Measurements from ENCODE around the gene PCDHB8. TPM values are rescaled to one million over a fixed set of nuclear protein-coding genes. Genes with fewer than 3 reads are reported as not detected.
"Not testable (repeated sequence)": the region's sequence is repeated elsewhere in the genome, so short reads cannot be mapped to it uniquely, and the experiment has no call there.

PCDHB8 gene
- total and polyA plus RNA-seq, 7 experiments from 2014 or later = not detected

DNA sequence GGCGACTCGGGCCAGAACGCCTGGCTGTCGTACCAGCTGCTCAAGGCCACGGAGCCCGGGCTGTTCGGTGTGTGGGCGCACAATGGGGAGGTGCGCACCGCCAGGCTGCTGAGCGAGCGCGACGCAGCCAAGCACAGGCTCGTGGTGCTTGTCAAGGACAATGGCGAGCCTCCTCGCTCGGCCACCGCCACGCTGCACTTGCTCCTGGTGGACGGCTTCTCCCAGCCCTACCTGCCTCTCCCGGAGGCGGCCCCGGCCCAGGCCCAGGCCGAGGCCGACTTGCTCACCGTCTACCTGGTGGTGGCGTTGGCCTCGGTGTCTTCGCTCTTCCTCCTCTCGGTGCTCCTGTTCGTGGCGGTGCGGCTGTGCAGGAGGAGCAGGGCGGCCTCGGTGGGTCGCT lies 16.7 kb downstream of the PCDHB8 start:
- H3K27ac Mint-ChIP-seq; H3K27ac ChIP-seq (ENCODE audit: low read depth, low read length); H3K4me1 ChIP-seq (ENCODE audit: control insufficient read depth in 2 of 2, insufficient read depth in 2 of 2, low read length in 2 of 2); H3K4me3 Mint-ChIP-seq; H3K36me3 ChIP-seq (ENCODE audit: control insufficient read depth in 2 of 3, insufficient read depth in 3 of 3, low read length in 3 of 3); CTCF ChIA-PET; H3K4me3 ChIP-seq (ENCODE audit: low read length); ATAC-seq; intact Hi-C loops (cut with micrococcal nuclease); H3K4me1 Mint-ChIP-seq; H3K27me3 ChIP-seq (ENCODE audit: control insufficient read depth in 2 of 2, insufficient read depth in 2 of 2, low read length in 2 of 2); DNase-seq; POLR2A ChIA-PET: not testable (repeated sequence)
- peaks cover 0 to 12% (median 0%) of the 10 kb centered on the region in 3 experiments for H3K9me3 ChIP-seq (ENCODE audit: control insufficient read depth in 2 of 3, low read length in 3 of 3)
- H3K27me3 Mint-ChIP-seq = peaks cover 0 to 83% (median 62%) of the 10 kb centered on the region in 5 donors
- H3K36me3 Mint-ChIP-seq = peaks cover 0 to 39% (median 9%) of the 10 kb centered on the region in 5 donors
- H3K9me3 Mint-ChIP-seq = peaks cover 6 to 88% (median 48%) of the 10 kb centered on the region in 11 donors

DNA sequence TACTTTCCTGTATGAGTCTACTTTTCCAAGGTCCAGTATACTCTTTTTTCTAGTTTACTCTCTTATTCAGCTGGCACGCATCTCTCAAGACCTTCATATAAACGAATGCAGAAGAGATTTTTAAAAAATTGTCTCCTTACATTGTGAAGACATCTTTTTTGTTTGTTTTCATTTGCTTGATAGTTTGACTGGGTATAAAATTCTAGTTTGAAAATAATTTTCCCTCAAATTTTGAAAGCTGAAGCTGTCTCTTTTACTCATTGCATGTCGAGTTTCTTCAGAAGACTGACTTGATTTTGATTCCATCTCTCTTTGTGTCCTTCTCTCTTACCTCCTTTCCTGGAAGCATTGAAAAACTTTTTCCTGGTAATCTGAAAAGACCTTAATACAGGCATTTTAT lies 18.8 kb downstream of the PCDHB8 start:
- Mint-ChIP-seq H3K4me3 (no peak overlapping the region), H3K9me3 (peaks cover 6 to 88% (median 49%) of the 10 kb centered on the region in 11 donors), H3K36me3 (peaks cover 0 to 53% (median 9%) of the 10 kb centered on the region in 5 donors), H3K27ac (peak overlapping the region in 1 of 9 donors; percentile 25), H3K27me3 (peaks cover 0 to 79% (median 65%) of the 10 kb centered on the region in 5 donors), H3K4me1 (peaks cover 0 to 5% (median 0%) of the 10 kb centered on the region in 7 donors)
- POLR2A ChIA-PET = no interaction called here
- no peaks in the 10 kb centered on the region for H3K27me3 ChIP-seq (ENCODE audit: control insufficient read depth in 2 of 2, insufficient read depth in 2 of 2, low read length in 2 of 2)
- DNase-seq = no peak
- no peaks in the 10 kb centered on the region for H3K36me3 ChIP-seq (ENCODE audit: control insufficient read depth in 2 of 3, insufficient read depth in 3 of 3, low read length in 3 of 3)
- no peak overlapping the region for H3K27ac ChIP-seq (ENCODE audit: low read depth, low read length)
- ATAC-seq = no peak
- no peaks in the 10 kb centered on the region for H3K4me1 ChIP-seq (ENCODE audit: control insufficient read depth in 2 of 2, insufficient read depth in 2 of 2, low read length in 2 of 2)
- intact Hi-C loops (cut with micrococcal nuclease) = no loop called here
- H3K9me3 ChIP-seq (ENCODE audit: control insufficient read depth in 2 of 3, low read length in 3 of 3) = peaks cover 0 to 18% (median 0%) of the 10 kb centered on the region in 3 experiments
- H3K4me3 ChIP-seq (ENCODE audit: low read length) = no peak overlapping the region
- CTCF ChIA-PET = no interaction called here

DNA sequence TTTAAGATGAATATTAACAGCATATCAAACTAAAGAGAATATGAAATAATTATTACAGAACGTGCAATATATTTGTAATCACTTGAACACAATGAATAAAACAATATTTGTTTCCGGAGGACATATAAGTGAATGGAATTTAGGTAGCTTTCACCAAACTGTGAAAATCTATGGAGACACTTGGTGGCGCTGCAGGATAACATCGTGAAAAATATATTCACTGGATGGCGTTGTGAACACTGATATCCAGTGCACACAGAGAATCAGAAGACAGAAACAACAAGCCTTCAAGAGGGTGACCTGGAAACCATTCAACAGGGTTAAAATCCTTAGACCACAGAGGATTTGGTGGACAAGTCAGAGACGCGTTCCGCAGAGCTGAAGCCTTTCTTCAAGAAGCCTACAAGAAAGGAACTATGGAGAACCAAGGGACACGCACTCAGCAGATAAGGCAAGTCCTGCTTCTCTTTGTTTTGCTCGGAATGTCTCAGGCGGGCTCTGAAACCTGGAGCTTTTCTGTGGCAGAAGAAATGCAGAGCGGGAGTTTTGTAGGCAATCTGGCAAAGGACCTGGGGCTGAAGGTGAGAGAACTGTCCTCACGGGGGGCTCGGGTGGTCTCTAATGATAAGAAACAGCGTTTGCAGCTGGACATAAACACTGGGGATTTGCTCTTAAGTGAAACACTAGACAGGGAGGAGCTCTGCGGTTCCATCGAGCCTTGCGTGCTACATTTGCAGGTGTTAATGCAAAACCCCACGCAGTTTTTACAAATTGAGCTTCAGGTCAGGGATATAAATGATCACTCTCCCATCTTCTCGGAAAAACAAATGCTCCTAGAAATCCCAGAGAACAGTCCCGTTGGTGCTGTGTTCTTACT lies 22.0 kb downstream of the PCDHB8 start, which contains the start of gene PCDHB11:
Gene PCDHB11 (plus strand): TSS at position 269 of the 877 bp plus-strand sequence. CDS start 148 bp downstream, at position 417.
- Histone ChIP-seq H3K27ac (ENCODE audit: low read depth, low read length) (no peak within 1 kb of the TSS), H3K9me3 (ENCODE audit: control insufficient read depth in 2 of 3, low read length in 3 of 3) (peaks cover 0 to 21% (median 0%) of the 10 kb centered on the region in 3 experiments), H3K36me3 (ENCODE audit: control insufficient read depth in 2 of 3, insufficient read depth in 3 of 3, low read length in 3 of 3) (no peaks in the 10 kb centered on the region), H3K27me3 (ENCODE audit: control insufficient read depth in 2 of 2, insufficient read depth in 2 of 2, low read length in 2 of 2) (no peaks in the 10 kb centered on the region), H3K4me1 (ENCODE audit: control insufficient read depth in 2 of 2, insufficient read depth in 2 of 2, low read length in 2 of 2) (no peaks in the 10 kb centered on the region), H3K4me3 (ENCODE audit: low read length) (no peak within 1 kb of the TSS)
- H3K9me3 Mint-ChIP-seq = peaks cover 0 to 87% (median 44%) of the 10 kb centered on the region in 11 donors
- DNase-seq = no peak
- H3K27ac Mint-ChIP-seq = no peak within 1 kb of the TSS
- ChIA-PET POLR2A (no interaction called here), CTCF (no interaction called here)
- H3K36me3 Mint-ChIP-seq = peaks cover 0 to 48% (median 3%) of the 10 kb centered on the region in 5 donors
- H3K27me3 Mint-ChIP-seq = peaks cover 0 to 77% (median 57%) of the 10 kb centered on the region in 5 donors
- H3K4me1 Mint-ChIP-seq = no peaks in the 10 kb centered on the region
- intact Hi-C loops (cut with micrococcal nuclease) = no loop called here
- H3K4me3 Mint-ChIP-seq = no peak within 1 kb of the TSS
- no peak for ATAC-seq

DNA sequence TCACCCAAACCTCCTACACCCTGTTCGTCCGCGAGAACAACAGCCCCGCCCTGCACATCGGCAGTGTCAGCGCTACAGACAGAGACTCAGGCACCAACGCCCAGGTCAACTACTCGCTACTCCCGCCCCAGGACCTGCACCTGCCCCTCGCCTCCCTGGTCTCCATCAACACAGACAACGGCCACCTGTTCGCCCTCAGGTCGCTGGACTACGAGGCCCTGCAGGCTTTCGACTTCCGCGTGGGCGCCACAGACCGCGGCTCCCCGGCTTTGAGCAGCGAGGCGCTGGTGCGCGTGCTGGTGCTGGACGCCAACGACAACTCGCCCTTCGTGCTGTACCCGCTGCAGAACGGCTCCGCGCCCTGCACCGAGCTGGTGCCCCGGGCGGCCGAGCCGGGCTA lies 23.5 kb downstream of the PCDHB8 start:
- H3K36me3 ChIP-seq (ENCODE audit: control insufficient read depth in 2 of 3, insufficient read depth in 3 of 3, low read length in 3 of 3); CTCF ChIA-PET; H3K4me1 Mint-ChIP-seq; H3K4me3 ChIP-seq (ENCODE audit: low read length); POLR2A ChIA-PET; H3K27ac Mint-ChIP-seq; ATAC-seq; intact Hi-C loops (cut with micrococcal nuclease); H3K4me1 ChIP-seq (ENCODE audit: control insufficient read depth in 2 of 2, insufficient read depth in 2 of 2, low read length in 2 of 2); H3K27ac ChIP-seq (ENCODE audit: low read depth, low read length); H3K27me3 ChIP-seq (ENCODE audit: control insufficient read depth in 2 of 2, insufficient read depth in 2 of 2, low read length in 2 of 2); DNase-seq: not testable (repeated sequence)
- H3K9me3 ChIP-seq (ENCODE audit: control insufficient read depth in 2 of 3, low read length in 3 of 3) = peaks cover 0 to 18% (median 0%) of the 10 kb centered on the region in 3 experiments
- Mint-ChIP-seq H3K36me3 (peaks cover 0 to 42% (median 3%) of the 10 kb centered on the region in 5 donors), H3K9me3 (peaks cover 0 to 88% (median 43%) of the 10 kb centered on the region in 11 donors), H3K4me3 (peak overlapping the region in 1 of 10 donors; percentile 58), H3K27me3 (peaks cover 0 to 80% (median 60%) of the 10 kb centered on the region in 5 donors)

DNA sequence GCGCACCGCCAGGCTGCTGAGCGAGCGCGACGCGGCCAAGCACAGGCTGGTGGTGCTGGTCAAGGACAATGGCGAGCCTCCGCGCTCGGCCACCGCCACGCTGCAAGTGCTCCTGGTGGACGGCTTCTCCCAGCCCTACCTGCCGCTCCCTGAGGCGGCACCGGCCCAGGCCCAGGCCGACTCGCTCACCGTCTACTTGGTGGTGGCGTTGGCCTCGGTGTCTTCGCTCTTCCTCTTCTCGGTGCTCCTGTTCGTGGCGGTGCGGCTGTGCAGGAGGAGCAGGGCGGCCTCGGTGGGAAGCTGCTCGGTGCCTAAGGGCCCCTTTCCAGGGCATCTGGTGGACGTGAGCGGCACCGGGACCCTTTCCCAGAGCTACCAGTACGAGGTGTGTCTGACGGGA lies 24.1 kb downstream of the PCDHB8 start:
- H3K4me1 ChIP-seq (ENCODE audit: control insufficient read depth in 2 of 2, insufficient read depth in 2 of 2, low read length in 2 of 2); H3K36me3 ChIP-seq (ENCODE audit: control insufficient read depth in 2 of 3, insufficient read depth in 3 of 3, low read length in 3 of 3); ATAC-seq; POLR2A ChIA-PET; DNase-seq; H3K27me3 ChIP-seq (ENCODE audit: control insufficient read depth in 2 of 2, insufficient read depth in 2 of 2, low read length in 2 of 2); H3K27ac ChIP-seq (ENCODE audit: low read depth, low read length); H3K27ac Mint-ChIP-seq; H3K4me3 Mint-ChIP-seq; H3K4me3 ChIP-seq (ENCODE audit: low read length); intact Hi-C loops (cut with micrococcal nuclease); CTCF ChIA-PET; H3K4me1 Mint-ChIP-seq: not testable (repeated sequence)
- Mint-ChIP-seq H3K36me3 (peaks cover 0 to 37% (median 3%) of the 10 kb centered on the region in 5 donors), H3K27me3 (peaks cover 0 to 80% (median 65%) of the 10 kb centered on the region in 5 donors), H3K9me3 (peaks cover 0 to 83% (median 38%) of the 10 kb centered on the region in 11 donors)
- peaks cover 0 to 16% (median 0%) of the 10 kb centered on the region in 3 experiments for H3K9me3 ChIP-seq (ENCODE audit: control insufficient read depth in 2 of 3, low read length in 3 of 3)

DNA sequence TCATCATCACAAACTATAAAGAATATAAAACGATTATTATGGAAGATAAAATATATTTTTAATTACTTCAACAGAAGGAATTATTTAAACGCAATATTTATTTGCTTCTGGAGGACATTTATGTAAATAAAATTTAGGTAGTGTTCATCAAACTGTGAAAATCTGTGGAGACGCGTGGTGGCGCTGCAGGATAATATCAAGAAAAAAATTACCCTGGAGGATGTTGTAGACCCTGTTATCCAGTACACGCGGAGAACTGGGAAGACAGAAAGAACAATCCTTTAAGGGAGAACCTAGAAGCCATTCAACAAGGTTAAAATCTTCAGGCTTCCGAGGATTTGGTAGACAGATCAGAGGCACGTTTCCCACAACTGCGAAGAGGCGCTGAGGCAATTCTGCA lies 30.9 kb downstream of the PCDHB8 start, which contains the start of gene PCDHB12:
Gene PCDHB12 (plus strand): TSS at position 242 of the 400 bp plus-strand sequence. CDS start 189 bp downstream, outside the sequence.
- Mint-ChIP-seq H3K4me1 (no peaks in the 10 kb centered on the region), H3K9me3 (peaks cover 0 to 56% (median 10%) of the 10 kb centered on the region in 11 donors), H3K4me3 (peak within 1 kb of the TSS in 1 of 10 donors; percentile 25), H3K36me3 (peaks cover 0 to 8% (median 0%) of the 10 kb centered on the region in 5 donors), H3K27me3 (peaks cover 7 to 84% (median 78%) of the 10 kb centered on the region in 5 donors), H3K27ac (no peak within 1 kb of the TSS)
- ChIA-PET POLR2A (no interaction called here), CTCF (no interaction called here)
- H3K4me1 ChIP-seq (ENCODE audit: control insufficient read depth in 2 of 2, insufficient read depth in 2 of 2, low read length in 2 of 2) = no peaks in the 10 kb centered on the region
- intact Hi-C loops (cut with micrococcal nuclease) = no loop called here
- H3K27me3 ChIP-seq (ENCODE audit: control insufficient read depth in 2 of 2, insufficient read depth in 2 of 2, low read length in 2 of 2) = no peaks in the 10 kb centered on the region
- no peaks in the 10 kb centered on the region for H3K9me3 ChIP-seq (ENCODE audit: control insufficient read depth in 2 of 3, low read length in 3 of 3)
- ATAC-seq = no peak
- no peak for DNase-seq
- H3K4me3 ChIP-seq (ENCODE audit: low read length) = no peak within 1 kb of the TSS
- no peaks in the 10 kb centered on the region for H3K36me3 ChIP-seq (ENCODE audit: control insufficient read depth in 2 of 3, insufficient read depth in 3 of 3, low read length in 3 of 3)
- no peak within 1 kb of the TSS for H3K27ac ChIP-seq (ENCODE audit: low read depth, low read length)

All from naive thymus-derived CD4-positive, alpha-beta T cell (primary cell).